ENCODE measurements around the gene UBE2G2.
A peak's percentile ranks its signal among the peaks of the same experiment; 100 is the strongest.

The UBE2G2 gene

DNA sequence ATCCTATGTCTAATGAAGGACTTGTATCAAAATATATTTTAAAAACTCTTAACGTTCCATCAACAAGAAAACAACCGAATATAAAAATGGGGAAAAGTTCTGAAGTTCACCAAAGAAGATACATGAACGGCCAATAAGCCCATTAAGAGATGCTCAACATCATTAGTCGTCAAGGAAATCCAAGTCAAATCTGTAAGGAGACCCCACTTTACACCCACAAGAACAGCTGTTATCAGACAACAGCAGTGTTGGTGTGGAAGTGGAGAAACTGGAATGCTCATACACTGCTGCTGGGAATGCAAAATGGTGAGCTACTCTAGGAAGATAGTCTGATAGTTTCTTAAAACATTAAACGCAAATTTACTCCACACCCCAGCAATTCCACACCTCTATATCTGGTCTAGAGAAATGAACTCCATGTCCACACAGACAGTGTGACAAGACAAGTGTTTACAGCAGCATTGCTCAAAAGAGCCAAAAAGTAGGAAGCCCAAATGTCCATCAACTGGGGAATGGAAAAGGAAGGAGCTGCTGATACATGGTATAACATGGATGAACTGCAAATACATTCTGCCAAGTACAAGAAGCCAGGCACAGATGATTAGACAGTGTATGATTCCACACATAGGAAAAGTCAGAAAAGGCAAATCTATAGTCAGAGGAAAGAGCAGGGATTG is 18.5 kb downstream of the UBE2G2 start:
- DNase-seq = no peak

DNA sequence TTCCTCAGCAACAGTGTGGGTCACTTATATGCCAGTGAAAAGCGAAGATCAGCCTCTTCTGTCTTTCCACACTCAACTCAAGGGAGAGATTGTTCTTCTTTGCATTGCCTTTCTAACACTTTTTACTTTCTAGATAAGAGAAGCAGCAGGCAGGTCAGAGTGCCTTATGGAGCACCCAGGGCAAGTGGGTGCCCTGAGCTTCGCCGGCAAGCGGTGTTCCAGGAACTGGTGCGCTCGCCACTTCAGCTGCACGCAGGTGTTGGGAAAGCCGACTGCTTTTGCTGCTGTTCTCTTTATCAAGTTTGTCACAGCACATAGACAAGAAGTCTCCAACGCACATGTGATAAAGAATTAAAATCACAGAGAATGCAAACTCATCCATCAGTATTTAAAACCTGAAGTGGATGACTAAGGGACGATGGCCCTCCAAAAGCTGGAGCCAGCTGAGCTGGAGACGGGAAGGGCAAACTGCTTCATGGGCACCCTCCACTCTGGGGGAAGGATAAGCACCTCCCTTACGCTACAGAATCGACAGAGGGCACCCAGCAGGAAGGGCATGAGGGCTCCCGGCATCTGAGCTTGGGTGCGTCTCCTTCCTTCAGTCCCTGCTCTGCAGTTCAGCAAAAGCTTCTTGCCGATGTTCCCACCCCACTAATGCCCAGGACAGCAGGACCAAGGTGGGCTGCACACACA is 20.7 kb downstream of the UBE2G2 start:
- no peak for DNase-seq

DNA sequence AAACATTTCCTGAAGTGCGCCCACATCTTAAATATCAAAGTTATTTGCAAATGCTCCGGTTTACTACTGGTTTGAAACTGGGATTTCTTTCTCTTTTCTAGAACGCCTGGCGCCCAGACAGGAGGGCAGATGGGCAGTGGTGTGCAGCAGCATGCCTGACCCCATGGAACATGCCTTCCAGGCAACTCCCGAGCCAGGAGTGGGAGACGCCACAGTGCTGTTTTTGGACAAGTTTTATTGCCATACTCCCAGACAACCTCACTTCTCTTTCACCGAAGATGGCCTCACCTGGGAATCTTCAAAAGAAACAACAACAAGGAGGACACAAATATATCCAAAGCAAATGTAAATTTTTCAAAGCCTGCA is 21.5 kb downstream of the UBE2G2 start:
- no peak for DNase-seq

DNA sequence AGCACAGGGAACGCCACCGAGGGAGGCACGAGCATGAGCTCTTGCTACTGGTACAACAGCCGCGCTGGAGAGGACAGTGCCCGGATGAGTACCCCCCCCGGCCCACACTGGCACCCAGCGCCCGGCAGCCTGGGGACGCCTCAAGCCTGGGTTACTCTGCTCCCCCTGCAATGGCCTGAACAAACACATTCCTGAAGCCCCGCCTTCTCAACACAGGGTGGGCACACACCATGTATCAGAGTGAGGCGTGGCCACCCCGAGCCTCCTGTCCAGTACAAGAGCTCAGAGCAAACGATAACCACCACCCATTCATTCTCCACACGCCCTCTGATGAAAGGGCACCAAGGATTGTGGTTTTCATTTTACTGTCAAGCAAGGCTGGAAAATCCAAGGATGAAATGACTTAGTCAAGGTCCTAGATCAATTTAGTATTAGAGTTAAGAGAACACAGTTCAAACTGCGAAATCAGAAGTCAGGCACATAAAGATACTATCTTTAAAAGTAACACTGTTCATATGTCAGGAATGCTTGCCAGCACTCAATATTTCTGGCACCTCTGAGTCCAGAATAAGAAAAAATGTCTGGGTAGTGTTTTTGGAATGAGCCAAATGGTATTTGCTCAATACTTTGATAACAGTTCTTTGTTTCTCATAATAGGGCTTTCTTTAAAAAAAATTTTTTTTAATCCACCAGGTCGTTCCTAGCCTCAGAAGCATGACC is 22.0 kb downstream of the UBE2G2 start:
- no peak for DNase-seq

DNA sequence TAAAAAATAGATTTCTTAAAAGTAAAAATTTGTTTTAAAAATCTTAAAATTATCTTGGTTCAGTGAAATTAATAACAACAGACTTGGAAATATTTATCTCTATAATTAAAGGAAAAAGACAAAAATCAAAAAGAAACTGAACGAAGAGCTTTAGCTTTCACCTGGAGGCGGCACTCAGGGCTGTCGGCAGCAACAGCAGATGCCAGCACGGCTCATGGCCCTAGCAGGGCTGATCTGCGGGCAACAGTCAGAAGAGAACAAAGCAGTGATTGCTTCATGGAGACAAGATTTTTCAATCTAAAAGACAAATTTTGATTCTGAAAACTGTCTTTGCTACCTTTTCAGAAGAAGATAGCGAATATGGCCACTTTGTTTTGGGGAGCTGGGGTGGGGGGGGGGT is 22.6 kb downstream of the UBE2G2 start:
- no peak for DNase-seq

DNA sequence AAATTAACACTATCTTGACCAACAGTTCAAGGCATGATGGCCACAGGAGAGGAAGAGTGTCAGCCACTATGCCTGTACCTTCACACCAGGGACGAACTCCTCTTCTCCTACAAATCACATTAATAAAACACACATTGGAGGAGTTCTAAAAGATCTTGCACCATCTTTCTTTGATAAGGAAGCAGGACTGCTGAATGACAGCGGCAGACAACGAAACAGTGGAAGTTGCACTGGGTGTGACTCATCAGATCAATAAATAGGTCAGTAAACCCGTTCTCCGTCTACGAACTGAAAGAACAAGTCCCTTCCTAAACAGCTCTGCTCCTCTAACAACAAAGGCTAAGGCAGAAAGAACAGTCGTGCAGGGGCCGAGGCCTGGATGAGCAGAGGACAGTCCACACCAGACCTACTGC is 23.1 kb downstream of the UBE2G2 start:
- no peak for DNase-seq

DNA sequence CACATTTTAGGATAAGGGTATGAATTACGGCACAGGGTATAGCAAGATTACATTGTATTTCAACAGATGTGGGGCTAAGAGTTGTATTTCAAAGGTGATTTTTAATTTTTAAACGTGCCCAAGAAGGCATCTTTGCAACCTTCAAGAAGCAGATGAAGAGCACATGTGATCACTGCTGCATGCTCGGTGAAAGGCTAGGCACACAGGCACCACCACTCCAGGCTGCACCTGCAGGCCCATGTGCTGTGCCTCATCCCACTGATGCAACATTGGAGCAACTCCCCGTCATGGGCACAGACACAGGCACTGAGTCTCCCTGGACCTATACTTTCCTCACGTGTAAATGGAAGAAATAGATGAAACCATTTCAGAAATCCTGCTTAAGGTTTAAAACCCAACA is 23.5 kb downstream of the UBE2G2 start:
- peak; percentile 22 for DNase-seq

DNA sequence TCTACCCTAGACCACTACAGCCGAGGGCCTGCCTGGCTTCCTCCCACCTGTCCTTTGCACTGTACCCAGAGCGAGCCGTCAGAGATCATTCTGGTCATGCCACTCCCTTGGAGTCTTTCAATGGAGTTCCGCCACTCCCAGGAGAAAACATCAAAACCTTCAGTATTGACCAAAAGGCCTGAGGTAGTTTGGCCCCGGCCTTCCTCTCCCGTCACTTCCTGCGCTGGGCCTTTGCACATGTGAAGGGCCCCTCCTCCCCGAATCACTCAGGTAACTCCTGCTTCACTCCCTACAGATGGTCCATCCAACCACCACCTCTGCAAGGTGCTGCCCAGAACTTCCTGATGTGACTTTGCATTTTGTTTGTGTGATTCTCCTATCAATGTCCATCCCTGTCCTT is 26.6 kb downstream of the UBE2G2 start:
- no peak for DNase-seq

DNA sequence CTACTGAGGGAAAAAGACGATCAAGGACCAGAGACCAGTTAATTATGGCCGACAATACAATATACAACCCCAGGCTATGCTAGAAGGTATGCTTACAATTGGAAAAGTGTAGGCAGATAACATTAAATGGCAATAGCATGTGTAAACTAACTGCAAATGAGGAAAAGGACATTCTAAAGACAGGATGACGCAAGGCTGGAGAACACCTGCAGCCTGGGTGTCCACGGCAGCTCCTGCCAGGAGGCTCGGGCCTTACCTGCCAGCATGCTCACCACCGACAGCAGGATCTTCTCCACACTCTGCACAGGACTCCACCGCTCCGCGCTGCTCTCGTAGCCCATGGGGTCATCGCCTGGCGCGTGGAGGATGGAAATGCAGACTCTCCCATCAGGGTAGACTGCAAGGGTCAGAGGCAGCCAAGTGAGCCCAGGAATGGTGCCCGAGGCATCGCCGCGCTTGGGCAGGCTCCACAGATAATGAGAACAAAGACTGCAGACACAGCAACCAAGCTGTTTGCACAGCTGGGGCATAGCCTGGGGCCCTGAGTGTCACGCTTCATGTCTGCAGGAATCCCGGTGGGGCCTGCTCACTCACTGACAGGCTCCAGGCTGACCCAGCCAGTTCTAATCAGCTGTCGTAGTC is 28.2 kb downstream of the UBE2G2 start:
- DNase-seq = no peak

DNA sequence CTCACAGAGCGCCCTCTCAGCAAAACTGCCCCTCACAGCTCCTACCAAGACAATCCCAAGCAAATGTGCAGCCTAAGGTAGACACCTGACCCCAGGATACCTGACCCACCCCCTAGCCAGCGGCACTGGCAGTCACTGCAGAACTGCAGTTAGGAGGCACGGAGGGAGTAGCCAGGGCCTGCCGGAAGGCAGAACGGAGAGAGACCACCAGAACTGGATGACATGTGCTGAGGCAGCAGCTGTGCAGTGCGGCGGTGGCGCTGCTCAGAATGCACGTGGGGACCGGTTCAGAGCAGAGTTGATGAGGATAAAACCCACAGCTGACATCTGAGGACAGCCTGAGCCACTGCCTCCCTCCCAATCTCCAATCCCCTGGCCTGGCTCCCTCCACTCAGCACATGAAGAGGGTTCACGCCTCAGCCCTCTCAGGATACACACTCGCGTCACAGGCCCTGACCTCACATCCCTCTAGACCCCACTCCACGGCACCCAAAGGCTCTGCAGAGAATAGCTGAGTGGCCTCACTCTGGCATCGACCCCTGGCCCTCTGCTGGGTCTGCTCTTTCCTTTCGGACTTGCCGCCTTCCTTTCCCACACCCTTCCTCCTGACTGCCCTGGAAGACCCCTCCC is 29.6 kb downstream of the UBE2G2 start:
- DNase-seq = no peak

DNA sequence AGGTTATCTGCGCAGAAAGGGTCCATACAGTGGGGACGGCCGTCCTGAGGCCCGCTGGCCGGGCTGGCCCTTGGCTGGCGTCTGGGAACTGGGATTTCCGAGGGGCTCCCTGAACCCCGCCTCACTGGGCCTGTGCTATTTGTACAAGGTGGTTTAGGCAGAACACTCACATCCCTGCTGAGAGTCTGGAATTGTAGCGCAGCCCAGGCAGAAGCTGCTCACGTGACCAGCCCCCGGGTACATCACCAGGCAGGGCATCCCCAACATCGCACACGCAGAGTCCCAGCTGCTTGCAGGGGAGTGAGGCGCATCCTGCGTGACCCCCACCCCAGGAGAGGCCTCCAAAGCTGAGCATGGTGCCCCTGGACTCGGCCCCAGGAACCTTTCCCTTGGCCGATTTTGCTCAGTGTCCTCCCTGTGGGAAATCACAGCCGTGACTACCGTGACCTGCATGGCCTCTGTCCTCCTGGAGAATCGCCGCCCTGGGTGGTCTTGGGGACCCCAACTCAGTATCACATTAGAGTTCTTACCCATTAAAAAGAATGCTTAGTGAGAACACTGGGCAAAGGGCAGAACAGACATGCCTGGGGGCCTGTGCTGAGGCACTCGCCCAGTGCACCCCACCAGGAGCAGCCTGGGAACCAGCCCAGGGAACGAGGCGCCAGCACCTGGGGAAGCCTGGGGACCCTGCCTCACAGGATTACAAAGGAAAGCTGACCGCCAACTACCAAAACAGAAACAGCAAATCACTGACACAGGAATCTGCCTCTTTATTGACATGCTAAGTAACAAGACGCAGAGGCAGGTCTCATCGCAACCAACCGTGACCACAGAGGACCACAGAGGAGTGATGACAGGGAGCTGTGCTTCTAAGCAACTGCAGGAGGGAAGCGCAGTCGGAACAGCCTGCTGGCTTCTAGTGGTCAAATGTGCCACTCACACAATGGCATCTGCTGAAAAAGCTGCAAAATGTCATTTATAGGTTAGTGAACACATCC is 33.5 kb downstream of the UBE2G2 start:
- no peak for DNase-seq

DNA sequence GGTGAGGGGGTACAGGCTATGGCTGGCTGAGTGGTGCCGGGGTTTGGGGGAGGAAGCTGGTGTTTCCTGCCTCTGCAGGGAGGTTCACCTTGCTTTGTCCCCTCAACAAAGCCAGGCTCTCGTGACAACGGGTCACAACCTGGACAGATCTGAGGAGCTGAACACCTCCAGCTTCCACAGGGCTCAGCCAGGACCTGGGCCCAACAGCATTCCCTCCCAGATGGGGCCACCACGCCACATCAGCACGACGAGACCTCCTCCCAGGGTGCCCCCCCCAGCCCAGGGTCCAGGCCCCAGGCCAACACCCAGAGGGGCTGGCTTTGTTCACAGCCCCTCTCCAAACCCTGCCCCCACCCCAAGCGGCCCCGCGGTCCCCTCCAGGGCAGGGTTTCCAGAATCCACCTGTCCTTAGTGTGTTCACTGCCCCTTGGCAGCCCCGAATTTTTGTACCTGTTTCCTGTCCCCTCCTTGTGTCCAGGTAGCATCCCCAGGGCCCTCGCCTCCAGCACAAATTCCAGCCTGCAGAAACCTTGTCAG is 34.7 kb downstream of the UBE2G2 start:
- DNase-seq = no peak

DNA sequence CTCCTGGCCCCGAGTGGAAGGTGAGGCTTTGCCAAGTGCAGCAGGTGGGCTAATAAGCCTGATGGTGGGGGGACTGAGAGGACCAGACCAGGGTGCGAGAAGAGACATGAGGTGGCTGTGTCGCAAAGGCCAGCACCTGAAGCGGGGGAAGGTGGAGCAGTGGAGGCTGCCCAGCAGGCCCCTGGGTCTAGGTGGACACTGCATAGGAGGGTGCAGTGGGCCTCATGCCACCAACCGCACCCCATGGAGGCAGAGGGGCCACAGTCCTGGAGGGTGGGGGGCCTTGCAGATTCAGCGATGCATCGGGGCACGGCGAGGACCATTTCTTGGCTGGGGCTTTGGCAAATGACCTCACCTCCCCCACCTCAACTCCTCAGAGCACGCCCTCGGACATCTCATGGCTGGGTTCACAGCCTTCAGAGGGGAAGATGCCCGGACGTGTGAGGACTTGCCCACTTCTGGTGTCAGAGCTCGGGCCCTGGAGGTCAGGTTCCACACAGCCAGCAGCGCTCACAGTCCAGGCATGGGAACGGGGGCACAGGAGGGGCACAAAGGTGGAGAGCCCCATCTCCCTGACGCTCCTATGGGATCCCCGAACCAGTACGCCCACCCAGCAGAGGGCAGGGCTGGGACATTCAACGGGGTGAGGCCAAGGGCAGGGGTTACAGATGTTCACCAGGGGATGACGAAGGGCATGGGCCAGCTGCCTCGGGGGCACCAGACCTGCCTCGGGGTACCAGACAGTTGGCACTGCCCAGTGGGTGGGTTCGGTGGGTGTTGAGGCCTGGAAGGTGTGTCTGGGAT is 35.4 kb downstream of the UBE2G2 start:
- no peak for DNase-seq

DNA sequence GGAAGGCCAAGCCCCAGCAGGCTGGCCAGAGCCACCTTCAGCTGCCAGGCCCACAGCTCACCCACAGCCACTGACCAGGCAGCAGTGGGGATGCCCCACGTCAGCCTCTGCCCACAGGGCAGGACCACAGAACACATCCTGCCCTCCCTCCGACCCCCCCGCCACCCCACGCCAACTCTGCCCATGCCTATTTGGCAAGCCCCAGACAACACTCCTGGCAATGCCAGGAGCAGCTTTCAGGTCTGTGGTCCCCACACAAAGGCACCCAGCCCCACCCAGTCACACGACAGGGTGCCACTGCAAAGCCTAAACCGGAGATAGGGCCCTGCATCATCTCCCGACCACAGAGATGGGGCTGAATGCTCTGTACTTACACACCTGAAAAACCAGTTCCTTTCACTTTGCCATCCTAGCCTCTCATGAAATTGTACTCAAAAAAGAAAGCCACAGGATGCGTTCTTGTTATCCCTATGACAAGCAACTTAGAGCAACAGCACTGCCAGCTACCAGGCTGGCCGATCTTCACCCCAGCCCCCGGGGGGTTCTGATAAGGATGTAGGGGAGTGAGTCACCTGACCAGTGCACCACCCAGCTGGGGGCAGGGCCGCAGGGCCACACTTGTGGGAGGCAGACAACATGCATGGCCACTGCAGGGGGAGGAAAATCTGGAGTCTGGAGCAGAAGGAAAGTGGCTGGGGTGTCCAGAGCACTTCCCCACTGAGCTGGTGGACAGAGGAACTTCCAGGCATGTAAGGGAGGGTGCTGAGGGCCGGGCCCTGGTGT is 36.2 kb downstream of the UBE2G2 start:
- DNase-seq = no peak

DNA sequence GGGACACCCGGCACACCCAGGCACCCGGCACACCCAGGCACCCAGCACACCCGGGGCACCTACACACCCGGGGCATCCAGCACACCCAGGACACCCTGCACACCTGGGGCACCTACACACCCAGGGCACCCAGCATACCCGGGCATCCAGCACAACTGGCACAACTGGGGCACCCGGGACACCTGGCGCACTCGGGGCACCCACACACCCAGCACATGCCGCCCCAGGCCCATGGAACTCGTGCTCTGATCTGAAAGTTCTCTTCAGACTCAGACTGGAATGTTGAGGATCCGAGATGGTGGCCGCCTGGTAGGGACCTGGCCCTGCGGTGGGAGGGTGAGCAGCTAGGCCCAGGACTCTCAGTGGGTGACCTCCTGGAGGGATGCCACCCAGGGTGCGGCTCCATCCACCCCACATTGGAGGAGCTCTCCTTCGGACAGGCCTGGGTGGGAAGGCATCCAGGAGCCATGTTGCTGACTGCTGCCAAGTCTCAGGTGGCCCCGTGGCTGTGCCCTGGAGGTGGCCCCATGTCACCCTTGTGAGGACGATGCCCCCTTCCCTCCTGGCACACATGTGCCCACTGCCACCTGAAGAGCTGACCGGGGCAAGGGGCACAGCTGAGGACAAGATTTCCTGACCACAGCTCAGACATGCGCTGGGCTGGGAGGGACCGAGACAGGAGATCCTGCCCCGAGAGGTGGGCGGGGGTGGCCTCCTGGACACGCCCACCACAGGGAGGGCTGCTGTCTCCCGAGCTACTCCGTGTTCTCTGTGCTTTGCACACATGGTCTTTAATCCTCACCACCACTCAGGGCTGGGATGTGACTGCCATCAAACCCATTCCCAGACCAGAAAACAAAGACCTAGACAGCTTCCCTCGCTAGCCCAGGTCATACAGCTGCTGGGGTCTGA is 37.0 kb downstream of the UBE2G2 start:
- no peak for DNase-seq

DNA sequence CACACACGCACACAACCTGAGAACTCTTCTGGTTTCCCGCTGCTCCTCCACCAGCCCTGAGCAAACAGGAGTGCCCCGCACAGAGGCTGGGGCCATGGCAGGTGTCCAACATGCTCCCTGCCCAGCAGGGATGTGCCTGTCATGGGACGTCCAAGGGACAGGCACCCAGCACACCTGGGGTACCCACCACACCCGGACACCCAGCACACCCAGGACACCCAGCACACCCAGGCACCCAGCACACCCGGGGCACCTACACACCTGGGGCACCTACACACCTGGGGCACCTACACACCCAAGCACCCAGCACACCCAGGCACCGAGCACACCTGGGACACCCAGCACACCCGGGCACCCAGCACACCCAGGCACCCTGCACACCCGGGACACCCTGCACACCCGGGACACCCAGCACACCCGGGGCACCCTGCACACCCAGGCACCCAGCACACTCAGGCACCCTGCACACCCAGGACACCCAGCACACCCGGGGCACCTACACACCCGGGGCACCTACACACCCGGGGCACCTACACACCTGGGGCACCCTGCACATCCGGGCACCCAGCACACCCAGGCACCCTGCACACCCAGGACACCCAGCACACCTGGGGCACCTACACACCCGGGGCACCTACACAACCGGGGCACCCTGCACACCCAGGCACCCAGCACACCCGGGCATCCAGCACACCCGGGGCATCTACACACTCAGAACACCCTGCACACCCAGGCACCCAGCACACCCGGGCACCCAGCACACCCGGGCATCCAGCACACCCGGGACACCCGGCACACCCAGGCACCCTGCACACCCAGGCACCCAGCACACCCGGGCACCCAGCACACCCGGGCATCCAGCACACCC is 37.9 kb downstream of the UBE2G2 start:
- DNase-seq = no peak

DNA sequence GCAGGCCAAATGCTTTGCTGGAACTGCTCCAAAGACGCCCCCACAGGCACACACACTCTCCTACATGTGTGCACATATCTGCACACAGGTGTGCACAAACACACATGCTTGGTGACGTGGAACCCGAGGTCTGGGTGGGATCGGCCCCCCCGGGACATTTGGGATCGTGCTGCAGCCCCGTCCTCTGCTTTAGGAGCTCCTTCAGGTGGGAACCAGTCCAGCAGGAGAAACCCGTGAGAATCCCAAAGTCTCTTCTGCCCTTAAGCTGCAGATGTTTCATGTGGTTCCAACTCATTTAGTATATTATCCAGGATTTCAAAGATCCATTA is 38.6 kb downstream of the UBE2G2 start:
- DNase-seq = no peak
